ENCODE measurements around the gene NCBP3.

NCBP3 gene

DNA sequence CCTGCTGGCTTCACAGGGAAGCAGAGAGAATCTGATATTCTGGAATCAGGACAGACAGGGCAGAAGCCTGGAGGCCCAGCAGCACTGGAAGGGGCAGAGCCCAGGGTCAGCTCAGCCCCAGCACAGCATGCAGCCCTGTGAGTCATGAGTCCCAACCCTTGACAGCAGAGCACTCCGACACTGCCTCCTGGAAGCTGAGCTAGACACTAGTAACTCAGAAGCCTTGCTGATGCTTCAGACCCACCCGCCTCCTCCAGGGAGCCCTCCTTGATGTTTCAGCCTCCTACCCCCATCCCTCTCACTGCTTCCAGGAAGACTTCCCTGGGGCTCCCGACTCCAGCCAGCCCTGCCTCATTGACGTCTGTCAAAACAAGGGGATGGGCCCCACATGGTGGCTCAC lies 39.9 kb upstream of the NCBP3 start:
- H3K4me2 ChIP-seq (ENCODE audit: low read depth, low read length), result no peak overlapping the region
- H3K9me3 ChIP-seq (replicated peaks; ENCODE audit: insufficient read depth, low read length), result no peaks in the 10 kb centered on the region
- no peaks in the 10 kb centered on the region for H3F3A ChIP-seq (ENCODE audit: insufficient read depth, low read length)
- H3K4me3 ChIP-seq (ENCODE audit: low read length), result no peak overlapping the region
- no peak overlapping the region for H3K27ac ChIP-seq (ENCODE audit: low read length)
- no peaks in the 10 kb centered on the region for H3K27me3 ChIP-seq (replicated peaks; ENCODE audit: insufficient read depth, low read length)
- H3K36me3 ChIP-seq (replicated peaks; ENCODE audit: insufficient read depth, low read length), result no peaks in the 10 kb centered on the region
- no peak overlapping the region for H3K9ac ChIP-seq (ENCODE audit: low read length)
- no peaks in the 10 kb centered on the region for H4K20me1 ChIP-seq (ENCODE audit: insufficient read depth, low read length)
- DNase-seq, result no peak
- TF ChIP-seq, protein P1, sequence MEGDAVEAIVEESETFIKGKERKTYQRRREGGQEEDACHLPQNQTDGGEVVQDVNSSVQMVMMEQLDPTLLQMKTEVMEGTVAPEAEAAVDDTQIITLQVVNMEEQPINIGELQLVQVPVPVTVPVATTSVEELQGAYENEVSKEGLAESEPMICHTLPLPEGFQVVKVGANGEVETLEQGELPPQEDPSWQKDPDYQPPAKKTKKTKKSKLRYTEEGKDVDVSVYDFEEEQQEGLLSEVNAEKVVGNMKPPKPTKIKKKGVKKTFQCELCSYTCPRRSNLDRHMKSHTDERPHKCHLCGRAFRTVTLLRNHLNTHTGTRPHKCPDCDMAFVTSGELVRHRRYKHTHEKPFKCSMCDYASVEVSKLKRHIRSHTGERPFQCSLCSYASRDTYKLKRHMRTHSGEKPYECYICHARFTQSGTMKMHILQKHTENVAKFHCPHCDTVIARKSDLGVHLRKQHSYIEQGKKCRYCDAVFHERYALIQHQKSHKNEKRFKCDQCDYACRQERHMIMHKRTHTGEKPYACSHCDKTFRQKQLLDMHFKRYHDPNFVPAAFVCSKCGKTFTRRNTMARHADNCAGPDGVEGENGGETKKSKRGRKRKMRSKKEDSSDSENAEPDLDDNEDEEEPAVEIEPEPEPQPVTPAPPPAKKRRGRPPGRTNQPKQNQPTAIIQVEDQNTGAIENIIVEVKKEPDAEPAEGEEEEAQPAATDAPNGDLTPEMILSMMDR (IDR thresholded peaks at IDR 0.05; ENCODE audit: low read length), result no peak
- no peak for TF ChIP-seq EZH2 (optimal IDR thresholded peaks at IDR 0.05; ENCODE audit: low read depth, low read length)
- TF ChIP-seq EZH2phosphoT487 (IDR thresholded peaks at IDR 0.05; ENCODE audit: low read length), result no peak
- no peaks in the 10 kb centered on the region for H3K4me1 ChIP-seq (ENCODE audit: low read length)
- no peaks in the 10 kb centered on the region for H3K9me2 ChIP-seq (replicated peaks; ENCODE audit: insufficient read depth, low read length)
- H2AFZ ChIP-seq (ENCODE audit: low read length), result no peak overlapping the region
- no peaks in the 10 kb centered on the region for H3K79me2 ChIP-seq (ENCODE audit: low read length)

DNA sequence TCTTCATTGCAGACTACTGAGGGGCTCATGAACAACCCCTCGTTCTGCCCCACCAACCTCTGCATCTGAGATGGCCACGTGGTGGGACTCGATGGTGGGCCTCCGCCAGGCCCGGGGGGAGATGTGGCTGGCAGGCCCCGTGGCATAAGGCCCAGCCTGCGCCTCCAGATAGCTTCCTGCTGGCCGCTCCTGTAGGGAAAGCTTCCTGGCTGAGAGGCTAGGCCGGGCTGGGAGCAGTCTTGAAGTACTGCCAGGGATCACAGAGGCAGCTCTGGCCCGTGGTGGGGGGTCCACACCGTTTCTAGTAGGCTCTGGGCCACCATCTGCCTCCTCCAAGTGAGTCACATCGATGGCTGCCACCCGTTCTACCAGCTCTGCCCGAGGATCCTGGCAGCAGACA lies 39.2 kb upstream of the NCBP3 start:
- no peaks in the 10 kb centered on the region for H3K9me3 ChIP-seq (replicated peaks; ENCODE audit: insufficient read depth, low read length)
- no peaks in the 10 kb centered on the region for H3K4me1 ChIP-seq (ENCODE audit: low read length)
- no peak overlapping the region for H3K9ac ChIP-seq (ENCODE audit: low read length)
- H3K9me2 ChIP-seq (replicated peaks; ENCODE audit: insufficient read depth, low read length), result no peaks in the 10 kb centered on the region
- H2AFZ ChIP-seq (ENCODE audit: low read length), result no peak overlapping the region
- no peak overlapping the region for H3K4me3 ChIP-seq (ENCODE audit: low read length)
- H3K79me2 ChIP-seq (ENCODE audit: low read length), result no peaks in the 10 kb centered on the region
- H3K27ac ChIP-seq (ENCODE audit: low read length), result no peak overlapping the region
- H4K20me1 ChIP-seq (ENCODE audit: insufficient read depth, low read length), result no peaks in the 10 kb centered on the region
- no peak overlapping the region for H3K4me2 ChIP-seq (ENCODE audit: low read depth, low read length)
- no peaks in the 10 kb centered on the region for H3K27me3 ChIP-seq (replicated peaks; ENCODE audit: insufficient read depth, low read length)
- no peaks in the 10 kb centered on the region for H3F3A ChIP-seq (ENCODE audit: insufficient read depth, low read length)
- H3K36me3 ChIP-seq (replicated peaks; ENCODE audit: insufficient read depth, low read length), result no peaks in the 10 kb centered on the region
- no peak for DNase-seq
- TF ChIP-seq EZH2 (optimal IDR thresholded peaks at IDR 0.05; ENCODE audit: low read depth, low read length) (no peak), EZH2phosphoT487 (IDR thresholded peaks at IDR 0.05; ENCODE audit: low read length) (no peak)
- TF ChIP-seq, protein P1 (IDR thresholded peaks at IDR 0.05; ENCODE audit: low read length), result no peak

DNA sequence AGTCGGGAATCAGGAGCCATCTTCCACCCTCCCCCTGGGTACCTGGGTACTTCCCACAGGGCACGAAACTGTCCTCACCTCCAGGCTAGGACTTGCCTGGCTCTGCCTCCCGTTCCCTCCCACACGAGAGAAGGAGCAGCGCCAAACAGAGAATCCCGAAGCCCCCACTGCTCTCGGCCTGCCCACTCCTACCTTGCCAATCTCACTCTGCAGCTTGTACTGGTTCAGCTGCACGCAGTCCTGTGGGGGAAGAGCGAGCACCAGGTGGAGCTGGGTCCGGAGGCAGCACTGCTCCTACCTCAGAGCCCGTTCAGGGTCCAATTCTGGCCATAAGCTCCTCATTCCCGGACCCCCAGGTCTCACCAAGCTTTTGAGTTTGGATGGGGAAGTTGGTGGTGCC lies 38.1 kb upstream of the NCBP3 start:
- TF ChIP-seq EZH2phosphoT487 (IDR thresholded peaks at IDR 0.05; ENCODE audit: low read length) (no peak), EZH2 (optimal IDR thresholded peaks at IDR 0.05; ENCODE audit: low read depth, low read length) (no peak)
- TF ChIP-seq, protein P1 (IDR thresholded peaks at IDR 0.05; ENCODE audit: low read length), result no peak
- no peak for DNase-seq
- Histone ChIP-seq H3F3A (ENCODE audit: insufficient read depth, low read length) (no peaks in the 10 kb centered on the region), H3K4me3 (ENCODE audit: low read length) (no peak overlapping the region), H2AFZ (ENCODE audit: low read length) (no peak overlapping the region), H3K4me2 (ENCODE audit: low read depth, low read length) (no peak overlapping the region), H3K79me2 (ENCODE audit: low read length) (no peaks in the 10 kb centered on the region), H3K9me2 (replicated peaks; ENCODE audit: insufficient read depth, low read length) (no peaks in the 10 kb centered on the region), H3K27ac (ENCODE audit: low read length) (no peak overlapping the region), H3K36me3 (replicated peaks; ENCODE audit: insufficient read depth, low read length) (no peaks in the 10 kb centered on the region), H3K9ac (ENCODE audit: low read length) (no peak overlapping the region), H4K20me1 (ENCODE audit: insufficient read depth, low read length) (no peaks in the 10 kb centered on the region), H3K4me1 (ENCODE audit: low read length) (no peaks in the 10 kb centered on the region), H3K9me3 (replicated peaks; ENCODE audit: insufficient read depth, low read length) (no peaks in the 10 kb centered on the region), H3K27me3 (replicated peaks; ENCODE audit: insufficient read depth, low read length) (no peaks in the 10 kb centered on the region)

All from MM.1S (cell line).